HCEC 1CT (cell line): ENCODE measurements around the gene TFB1M.

Experiments used
- DNase-seq: peaks from one replicate; pipeline ENCODE4 v3.0.0-alpha.2; 2017

The TFB1M gene

DNA sequence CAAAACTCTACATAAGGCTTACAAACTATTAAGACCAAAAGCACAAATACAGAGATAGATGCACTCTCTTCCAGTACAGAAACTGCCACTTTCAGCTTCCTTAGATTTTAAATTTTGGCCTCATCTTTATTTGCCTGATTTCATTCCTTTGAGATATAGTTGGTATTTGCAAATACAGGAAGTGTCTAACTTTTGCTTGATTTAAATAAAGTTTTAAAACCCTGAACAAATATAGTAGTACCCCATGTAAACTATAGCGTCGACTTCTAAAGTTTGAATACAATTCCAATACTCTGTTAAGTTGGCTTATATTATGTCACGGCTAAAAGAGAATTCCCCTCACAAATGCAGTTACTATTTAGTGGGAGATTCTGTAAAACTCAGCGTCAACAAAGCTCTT is 51.6 kb downstream of the TFB1M start:
- no peak for DNase-seq

DNA sequence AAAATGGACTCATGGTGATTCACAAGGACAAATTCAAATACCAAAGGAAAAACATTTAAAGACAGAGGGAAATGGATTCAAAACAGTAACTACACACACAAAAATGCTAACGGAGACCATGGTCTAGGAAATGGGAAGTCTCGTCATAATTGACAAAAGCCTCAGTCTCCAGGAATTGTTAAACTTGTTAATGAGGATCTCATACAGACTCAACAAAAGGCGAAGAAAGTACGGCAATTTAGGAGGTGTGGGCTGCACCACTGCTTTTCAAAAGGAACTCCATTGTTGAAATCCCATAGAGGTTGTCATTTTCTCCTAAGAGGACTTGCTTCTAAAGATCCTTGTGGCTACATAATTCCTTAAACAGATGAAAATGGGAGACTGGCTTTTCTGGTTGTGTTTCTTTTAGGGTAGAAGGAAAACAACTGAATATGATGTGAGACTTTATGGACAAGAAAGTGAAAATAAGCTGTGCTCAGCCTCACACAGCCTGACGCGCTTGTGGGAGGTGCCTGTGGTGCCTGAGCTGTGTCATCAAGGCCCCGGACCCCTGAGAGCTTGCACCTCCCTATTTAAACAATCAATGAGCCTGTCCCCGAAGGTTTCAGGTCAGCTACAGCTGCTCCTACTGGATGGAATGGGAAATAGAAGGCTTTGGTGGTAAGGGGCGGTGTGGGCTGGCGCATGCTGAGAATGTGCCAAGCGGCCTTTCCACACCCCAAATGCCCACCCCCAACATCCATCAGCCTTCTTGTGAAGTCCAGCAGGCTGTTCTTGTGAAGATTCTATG is 53.0 kb downstream of the TFB1M start:
- DNase-seq, result no peak

DNA sequence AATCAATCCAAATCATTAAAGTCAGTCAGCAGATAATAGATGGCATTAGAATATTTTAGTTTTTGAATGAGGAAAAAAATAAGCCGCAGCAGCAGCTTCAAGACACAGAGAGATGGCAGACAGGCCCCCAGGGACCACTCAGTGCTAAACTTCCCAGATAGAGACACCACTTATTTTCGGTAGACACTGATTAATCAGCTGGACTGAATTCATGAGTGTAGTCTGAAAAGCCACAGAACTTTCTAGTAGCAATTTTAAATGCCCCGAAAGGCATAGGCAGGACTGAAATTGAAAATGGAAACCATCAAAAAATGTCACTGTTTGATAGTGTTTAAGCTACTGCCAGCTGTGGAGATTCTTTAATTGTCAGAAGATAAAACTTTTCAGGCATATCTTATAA is 53.6 kb downstream of the TFB1M start:
- DNase-seq, result no peak

DNA sequence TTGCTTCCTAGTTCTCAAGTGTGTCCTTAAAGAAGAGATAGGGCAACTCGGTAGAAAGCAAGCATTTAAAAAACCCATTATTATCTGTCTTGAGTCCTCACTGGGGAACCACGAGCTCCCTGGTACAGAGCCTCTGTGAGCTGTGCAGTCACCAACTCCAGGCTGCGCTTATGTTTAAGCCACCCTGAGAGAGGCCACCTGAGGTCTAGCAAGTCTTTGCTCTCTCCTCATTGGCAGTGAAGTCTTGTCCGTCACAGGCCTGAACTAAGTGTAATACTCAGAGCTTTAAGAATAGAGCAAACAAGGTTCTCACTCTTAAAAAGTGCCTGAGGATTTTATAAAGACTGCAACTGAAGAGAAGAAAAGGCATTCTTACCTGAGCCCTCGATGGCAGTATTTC is 54.4 kb downstream of the TFB1M start:
- DNase-seq, result no peak

DNA sequence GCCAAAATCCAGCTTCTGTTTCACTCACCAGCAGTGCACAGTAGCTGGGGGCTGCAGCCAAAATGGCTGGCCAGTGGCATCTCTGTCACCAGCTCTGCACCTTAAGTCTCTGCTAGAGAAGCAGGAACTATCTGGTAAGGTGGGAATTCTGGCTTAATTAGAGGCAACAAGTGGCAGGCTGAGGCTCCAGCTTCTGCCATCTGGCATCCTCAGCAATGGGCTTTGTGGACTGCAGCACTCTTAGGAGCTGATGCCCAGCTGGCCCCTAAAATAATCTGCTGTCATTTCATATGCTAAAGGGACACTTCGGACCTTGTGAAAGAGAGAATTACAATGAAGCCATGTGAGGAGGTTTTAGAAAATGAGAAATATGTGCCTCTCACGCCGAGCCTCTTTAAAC is 55.1 kb downstream of the TFB1M start:
- DNase-seq, result no peak

DNA sequence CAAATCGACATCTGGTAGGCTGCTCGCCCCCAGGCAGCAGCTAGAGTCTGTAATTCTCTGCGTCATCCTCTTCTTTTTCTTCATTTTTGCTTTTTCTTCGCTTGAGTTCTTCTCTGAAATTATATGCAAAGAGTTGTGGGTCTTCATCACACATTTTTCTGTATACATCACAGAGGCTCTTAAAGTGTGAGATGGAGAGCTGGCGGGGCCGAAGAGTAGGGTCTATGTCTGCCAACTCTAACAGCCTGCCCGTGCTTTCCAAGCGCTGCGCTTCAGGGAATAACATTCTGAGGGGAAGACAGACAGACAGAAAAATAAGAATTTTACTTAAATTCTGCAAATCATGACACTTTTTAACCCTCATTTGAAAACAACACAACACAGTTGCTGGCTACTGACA is 56.5 kb downstream of the TFB1M start:
- DNase-seq, result no peak

DNA sequence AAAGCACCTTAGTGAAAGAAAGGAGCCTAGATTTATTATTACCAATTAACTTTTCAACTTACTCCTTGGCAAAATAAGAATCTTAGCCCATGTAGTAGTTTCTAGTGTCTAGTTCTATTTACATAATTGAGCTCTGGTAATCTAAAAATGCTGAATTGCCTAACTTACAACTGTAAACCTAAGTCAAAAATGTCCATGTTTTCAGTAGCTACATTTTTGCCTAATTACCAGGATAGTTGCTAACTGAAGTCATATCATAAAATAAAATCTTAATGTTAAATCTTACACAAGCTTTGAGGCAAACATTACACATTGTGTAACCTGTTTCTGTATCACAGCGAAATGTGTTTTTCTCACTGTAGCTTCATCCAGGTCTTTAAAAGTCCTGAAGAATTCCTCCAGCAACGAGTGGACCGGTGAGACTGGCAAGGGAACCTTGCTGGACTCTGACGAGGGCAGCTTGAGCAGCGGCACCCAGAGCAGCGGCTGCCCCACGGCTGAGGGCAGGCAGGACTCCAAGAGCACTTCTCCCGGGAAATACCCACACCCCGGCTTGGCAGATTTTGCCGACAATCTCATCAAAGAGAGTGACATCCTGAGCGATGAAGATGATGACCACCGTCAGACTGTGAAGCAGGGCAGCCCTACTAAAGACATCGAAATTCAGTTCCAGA is 58.0 kb downstream of the TFB1M start:
- DNase-seq, result no peak

DNA sequence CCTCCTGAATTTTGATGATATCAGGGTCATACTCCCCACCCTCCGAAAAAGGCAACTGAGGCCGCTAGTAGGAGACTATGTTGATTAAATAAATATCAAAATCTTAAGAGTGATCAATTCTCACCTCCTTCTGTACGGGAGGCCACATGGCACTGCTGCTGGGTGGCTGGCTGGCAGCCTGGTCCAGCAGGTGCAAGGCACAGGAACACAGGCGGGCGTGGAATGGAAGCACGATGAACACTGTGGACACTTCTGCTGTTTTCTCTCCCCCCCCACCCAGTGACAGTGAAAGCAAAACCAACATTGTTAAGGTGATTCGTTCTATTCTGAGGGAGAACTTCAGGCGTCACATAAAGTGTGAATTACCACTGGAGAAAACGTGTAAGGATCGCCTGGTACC is 60.1 kb downstream of the TFB1M start:
- DNase-seq, result no peak

DNA sequence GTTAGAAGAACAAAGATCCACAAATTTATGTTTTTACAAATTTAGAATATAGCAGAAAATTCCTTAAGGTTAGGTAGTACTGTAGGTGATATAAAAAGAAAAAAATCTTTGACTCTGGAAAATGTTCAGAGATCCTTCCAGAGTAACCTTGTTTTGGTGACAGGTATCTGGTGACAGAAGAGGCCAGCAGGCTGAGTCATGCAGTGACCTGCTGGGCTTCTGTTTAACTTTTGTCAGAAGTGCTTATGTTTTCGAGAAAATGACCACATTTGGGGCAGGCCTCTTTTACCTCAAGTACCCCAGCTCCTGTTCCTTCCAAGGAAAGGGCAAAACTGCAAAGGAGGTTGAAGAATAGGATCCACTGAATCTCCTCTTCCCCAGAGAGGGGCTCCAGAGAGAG is 60.9 kb downstream of the TFB1M start:
- no peak for DNase-seq

DNA sequence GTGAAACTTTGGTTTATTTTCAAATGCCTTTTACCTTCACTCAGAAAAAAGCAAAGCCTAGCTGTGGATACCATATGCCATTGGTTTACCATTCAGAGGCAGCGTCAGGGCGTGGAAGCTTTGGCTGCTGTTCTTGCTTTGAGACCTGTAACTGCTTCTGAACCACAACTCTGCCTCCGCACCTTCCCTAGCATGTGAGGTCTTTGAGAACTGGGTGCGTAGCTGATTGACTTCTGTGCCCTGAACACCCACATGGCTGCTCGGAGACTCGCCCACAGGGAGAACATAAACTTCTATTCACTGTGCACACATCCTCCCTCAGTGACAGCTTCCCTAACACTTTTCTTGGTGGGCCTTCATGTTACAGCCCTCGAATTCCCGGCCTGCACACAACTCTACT is 61.7 kb downstream of the TFB1M start:
- DNase-seq, result no peak

DNA sequence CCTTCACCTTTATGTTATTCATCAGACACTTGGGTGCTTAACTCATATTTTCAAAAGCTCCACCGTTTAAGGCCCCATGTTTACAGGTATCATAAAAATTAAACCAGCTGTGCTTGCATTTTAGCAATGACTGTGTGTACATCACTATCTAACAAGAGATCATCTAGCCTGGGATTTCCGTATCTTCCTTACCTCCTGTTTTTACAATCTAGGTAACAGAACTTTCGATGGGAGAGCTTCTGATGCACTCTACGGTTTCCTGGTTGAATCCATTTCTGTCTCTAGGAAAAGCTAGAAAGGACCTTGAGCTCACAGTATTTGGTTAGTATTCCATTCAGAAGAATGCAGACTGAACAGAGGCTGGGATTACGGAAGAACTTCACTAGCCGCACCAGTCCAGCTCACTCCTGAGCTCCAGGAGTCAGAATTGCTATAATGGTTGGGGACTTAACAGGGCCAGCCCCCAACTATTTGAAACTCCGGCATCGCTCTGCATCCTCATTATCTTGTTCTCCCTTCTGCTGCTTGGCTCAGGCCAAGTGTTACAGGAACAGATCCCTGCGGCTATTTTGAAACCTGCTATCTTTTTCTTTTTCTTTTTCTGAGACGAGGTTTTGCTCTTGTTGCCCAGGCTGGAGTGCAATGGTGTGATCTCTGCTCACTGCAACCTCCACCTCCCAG is 63.4 kb downstream of the TFB1M start:
- DNase-seq, result no peak

DNA sequence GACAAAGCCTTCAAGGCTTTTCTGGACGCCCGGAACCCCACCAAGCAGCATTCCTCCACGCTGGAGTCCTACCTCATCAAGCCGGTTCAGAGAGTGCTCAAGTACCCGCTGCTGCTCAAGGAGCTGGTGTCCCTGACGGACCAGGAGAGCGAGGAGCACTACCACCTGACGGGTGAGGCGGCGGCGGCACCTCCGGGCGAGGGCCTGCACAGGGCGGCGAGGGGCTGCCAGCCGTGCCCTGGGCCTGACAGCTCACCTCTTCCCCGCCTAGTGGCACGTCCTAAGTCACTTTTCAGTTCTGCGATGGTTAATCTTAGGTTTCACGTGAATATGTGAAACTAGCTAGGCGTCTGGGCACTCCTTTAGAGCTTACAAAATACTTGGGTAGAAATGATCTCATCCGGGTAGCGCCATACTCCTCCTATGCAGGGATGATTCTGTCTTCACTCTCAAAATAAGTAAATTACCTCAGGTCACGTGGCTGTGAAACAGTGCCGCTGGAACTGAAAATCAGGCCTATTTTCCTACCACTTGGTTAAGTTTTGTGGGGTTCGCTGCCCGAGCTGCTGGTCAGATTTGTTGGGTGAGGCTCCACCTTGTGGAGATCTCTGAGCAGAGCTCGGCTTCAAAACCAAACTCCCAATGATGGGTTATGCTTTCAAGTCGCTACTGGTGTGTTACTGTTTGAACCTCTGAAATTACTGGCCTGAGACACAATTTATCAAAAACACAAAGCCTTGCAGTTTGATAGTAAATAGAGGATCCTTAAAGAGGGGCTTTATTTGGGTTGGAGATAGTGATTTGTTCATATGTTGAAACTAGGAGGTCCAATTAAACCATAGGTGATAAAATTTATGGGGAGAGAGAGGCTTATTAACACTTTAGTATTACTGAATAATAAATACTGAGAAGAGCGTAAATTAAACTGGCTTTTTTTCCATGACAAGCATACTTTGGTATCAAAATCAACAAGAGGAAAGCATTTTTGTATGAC is 66.0 kb downstream of the TFB1M start:
- DNase-seq, result peak; percentile 74

DNA sequence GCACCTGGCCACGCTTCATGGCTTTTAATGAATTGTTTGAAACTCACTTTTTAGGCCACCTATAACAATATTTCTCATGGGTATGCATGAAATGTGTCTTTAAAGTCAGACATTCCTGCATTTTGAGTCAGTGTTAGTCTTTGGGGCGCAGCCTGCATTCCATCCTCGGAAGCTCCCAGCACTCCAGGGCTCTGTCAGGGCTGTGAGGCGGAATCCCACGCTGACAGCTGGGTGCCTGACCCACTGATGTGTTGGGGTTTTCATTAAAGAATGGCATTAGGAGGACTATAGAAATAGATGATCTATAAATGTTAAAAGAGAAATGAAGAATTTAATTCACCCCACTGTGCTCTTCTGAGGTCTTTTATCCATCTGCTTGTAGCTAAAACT is 66.7 kb downstream of the TFB1M start:
- DNase-seq, result peak; percentile 80

DNA sequence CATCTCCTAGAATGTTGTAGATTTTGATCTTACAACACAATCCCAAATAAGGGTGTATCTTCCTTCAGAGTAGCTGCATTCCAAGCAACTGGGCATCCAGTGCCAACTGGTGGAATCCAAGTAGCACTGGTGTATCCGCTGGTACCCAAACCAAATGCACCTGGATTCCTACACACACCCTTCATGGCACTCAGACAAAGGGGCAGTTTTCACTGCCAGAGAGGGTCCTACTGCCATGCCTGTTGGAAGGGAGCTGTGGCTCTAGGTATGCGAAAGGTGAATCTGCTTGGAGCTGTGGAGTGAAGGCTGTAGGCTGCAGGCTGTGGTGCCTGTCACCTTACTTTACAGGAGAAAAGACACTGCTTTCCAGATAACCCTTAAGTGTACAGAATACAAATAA is 67.5 kb downstream of the TFB1M start:
- DNase-seq, result no peak

DNA sequence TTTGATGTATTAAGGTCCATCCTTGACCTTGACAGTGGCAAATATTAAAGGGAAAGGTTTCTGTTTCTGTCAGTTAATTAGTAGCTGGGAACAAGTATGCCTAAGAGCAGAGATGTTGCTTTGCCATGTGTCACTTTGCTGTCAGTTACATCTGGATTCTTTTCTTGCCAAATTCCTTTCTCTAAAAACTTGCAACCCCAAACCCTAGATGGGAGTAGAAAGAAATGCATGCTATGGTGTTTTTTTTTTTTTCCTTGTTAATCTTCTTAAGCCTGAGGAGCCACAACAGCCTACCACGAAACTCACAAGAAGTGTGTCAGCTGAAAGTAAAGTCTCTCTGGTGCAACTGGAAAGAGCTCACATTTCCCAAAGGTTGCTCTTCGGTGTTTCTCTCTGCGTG is 68.5 kb downstream of the TFB1M start:
- no peak for DNase-seq

DNA sequence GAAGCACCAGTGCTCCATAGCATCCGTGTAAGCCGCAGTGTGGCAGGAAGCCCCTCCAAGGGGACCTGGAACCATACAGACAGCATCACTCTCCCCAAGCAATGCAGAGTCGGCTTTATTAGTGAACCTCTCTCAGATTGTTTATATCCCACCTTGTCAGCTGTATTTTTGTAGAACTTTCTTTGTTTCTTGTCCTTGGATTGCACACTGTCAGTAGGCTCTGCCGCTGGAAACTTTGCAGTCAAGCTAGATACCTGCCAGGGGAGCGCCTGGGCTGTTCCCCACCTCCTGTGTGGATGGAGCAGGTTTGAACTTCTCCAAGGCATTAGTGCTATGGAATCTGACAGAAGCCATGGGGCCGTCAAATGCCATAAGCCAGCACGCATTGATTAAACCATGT is 69.1 kb downstream of the TFB1M start:
- no peak for DNase-seq

DNA sequence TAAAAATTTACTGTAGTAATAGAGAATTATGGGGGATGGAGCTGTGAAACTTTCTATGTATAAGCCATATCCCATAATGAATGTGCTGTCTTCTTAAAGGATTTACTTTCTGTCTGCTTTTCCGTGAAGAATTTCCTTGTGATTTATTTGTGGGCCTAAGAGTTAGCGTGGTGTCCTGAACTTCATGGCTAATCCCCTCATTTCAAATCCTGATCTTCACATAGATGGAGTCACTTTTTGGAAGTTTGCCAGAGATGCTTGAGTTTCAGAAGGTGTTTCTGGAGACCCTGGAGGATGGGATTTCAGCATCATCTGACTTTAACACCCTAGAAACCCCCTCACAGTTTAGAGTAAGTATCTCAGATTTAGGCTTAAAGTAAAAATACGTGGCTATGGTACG is 69.8 kb downstream of the TFB1M start:
- DNase-seq, result no peak

DNA sequence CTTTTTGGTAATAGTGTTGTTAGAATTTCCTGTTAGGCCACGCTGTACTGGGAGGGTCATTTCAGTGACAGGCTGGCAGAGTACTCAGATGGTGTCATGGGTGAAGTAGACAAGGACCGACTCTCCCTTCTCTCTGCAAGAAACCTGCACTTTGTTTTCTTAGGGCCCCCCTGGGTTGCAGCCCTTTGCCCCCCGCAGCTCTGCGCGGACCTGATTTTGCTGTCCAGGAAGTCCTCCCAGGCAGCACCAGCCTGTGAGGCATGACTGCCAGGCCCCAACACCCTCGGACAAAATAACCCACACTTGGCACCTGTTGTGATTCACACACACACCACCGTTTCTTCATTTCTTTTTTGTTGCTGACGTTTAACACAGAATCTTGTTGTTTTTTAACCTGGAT is 72.3 kb downstream of the TFB1M start:
- DNase-seq, result no peak

DNA sequence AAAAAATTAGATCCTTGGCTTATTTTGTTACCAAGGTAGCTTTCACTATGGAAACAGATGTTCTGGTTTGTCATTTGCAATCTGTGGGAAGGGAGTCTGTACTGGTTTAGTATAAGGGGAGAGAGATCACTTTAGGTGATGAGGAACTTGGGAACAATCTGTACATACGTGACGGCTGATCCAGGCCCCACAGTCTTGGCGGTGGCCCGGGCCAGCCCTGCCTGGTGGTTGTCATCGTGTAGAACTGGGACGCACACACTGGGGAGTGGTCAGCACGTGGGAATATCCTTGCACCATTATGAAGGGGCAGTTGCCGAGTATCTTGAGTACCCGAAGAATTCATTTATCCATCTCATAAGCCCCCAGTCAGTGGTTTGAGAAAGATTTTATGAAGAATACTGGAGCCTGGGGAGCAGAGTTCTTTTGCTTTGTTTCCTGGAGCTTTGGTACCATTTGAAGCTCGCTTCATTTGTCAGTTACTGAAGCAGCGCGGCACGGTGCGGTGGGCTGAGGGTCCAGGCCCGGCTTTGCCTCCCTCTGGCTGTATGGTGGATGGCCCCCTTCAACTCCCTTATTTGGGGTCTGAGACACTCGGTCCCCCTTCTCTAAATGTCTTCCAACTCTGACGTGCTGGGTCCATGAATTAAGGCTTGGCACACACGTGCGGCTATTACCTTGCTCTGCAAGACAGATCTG is 73.2 kb downstream of the TFB1M start:
- no peak for DNase-seq

DNA sequence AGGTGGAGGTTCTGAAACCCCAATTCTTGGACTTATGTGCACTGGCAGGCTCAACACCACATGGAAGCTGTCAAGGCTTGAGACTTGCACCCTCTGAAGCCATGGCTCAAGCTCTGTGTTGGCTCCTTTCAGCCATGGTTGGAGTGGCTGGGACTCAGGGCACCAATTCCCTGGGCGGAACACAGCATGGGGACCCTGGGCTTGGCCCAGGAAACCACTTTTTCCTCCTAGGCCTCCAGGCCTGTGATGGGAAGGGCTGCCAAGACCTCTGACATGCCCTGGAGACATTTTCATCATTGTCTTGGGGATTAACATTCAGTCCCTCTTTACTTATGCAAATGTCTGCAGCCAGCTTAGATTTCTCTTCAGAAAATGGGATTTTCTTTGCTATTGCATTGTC is 76.7 kb downstream of the TFB1M start:
- no peak for DNase-seq

DNA sequence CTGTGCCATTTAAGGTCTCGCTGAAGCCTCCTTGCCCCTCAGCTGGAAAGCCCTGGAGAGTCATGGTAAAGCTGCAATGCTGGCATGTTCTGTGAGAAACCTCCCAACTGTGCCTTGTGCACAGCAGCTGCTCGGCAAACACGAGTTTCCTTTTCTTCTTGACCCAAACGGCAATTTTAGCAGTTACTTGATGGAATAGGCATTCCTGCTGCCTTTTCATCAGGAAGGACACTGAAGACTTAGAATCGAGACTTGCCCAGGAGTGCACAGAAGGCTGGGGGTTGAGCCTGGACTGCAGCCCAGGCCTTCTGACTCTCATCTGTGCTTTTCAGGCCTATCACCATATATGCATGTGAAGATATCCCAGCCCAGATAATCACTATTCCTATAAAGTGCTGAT is 79.2 kb downstream of the TFB1M start:
- DNase-seq, result no peak

DNA sequence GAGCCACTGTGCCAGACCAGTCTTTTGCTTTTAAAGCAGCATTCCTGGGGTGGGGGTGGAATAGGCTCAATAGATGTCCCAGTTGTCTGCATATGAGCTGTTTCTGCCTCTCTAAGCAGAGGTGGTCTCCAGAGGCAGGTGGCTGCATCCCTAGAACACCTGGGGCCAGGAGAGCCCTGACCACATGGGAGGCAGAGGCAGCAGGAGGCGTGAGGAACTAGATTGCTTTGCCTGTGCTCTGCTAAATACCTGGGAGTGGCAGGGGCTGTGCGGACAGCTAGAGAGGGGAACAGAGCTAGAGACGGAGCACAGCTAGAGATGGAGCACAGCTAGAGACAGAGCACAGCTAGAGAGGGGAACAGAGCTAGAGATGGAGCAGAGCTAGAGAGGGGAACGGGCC is 79.6 kb downstream of the TFB1M start:
- no peak for DNase-seq
